HepG2 (cell line): ENCODE results near the gene POLR3E. TPM values are rescaled to one million over a fixed set of nuclear protein-coding genes. Genes with fewer than 3 reads are reported as not detected.
A peak's percentile ranks its signal among the peaks of the same experiment; 100 is the strongest.

Experiments used
- ATF7-NPFF ChIP-seq: sonication (generic); formaldehyde crosslinking; IDR thresholded peaks from 2 replicates; pipeline ENCODE4 v1.8.1; 2023; ENCODE audit warnings: mild to moderate bottlenecking, low read depth, missing genetic modification reagents, moderate library complexity
- CREB3 ChIP-seq: sonication (generic); formaldehyde crosslinking; IDR thresholded peaks from 2 replicates; pipeline ENCODE4 v1.5.0; 2020; ENCODE audit warnings: missing genetic modification reagents
- EP300 ChIP-seq, 3 experiments: sonication (generic) in 1 of 3; formaldehyde crosslinking in 1 of 3; IDR thresholded peaks; 2 replicates each; pipeline versions ENCODE4 v1.5.1 to v1.6.1; 2011 to 2020; ENCODE audit warnings: low read depth in 2 of 3, low read length in 2 of 3, borderline replicate concordance in 1 of 3, improper control_type of control experiment in 1 of 3, mild to moderate bottlenecking in 1 of 3, missing genetic modification reagents in 1 of 3, moderate library complexity in 1 of 3
- FOXA3 ChIP-seq: IDR thresholded peaks from 2 replicates; pipeline ENCODE4 v1.6.1; 2016; ENCODE audit warnings: missing genetic modification reagents, missing compliant biosample characterization
- FOXP4 ChIP-seq: sonication (generic); formaldehyde crosslinking; IDR thresholded peaks from 2 replicates; pipeline ENCODE4 v1.4.0; 2020; ENCODE audit warnings: missing genetic modification reagents
- HNF1B ChIP-seq: sonication (generic); formaldehyde crosslinking; IDR thresholded peaks from 2 replicates; pipeline ENCODE4 v1.5.1; 2020; ENCODE audit warnings: mild to moderate bottlenecking, moderate library complexity, missing genetic modification reagents
- HOXA5 ChIP-seq: sonication (generic); formaldehyde crosslinking; IDR thresholded peaks from 2 replicates; pipeline ENCODE4 v1.4.0; 2020; ENCODE audit warnings: missing genetic modification reagents
- ISX ChIP-seq: sonication (generic); formaldehyde crosslinking; conservative IDR thresholded peaks from 2 replicates; pipeline ENCODE4 v1.5.0; 2020; ENCODE audit warnings: missing genetic modification reagents
- KDM1A ChIP-seq: IDR thresholded peaks from 2 replicates; pipeline ENCODE4 v1.6.1; 2016; ENCODE audit warnings: missing compliant biosample characterization
- MIER3 ChIP-seq: IDR thresholded peaks from 2 replicates; pipeline ENCODE4 v1.6.1; 2016; ENCODE audit warnings: missing compliant biosample characterization, borderline replicate concordance
- NFE2 ChIP-seq: sonication (generic); formaldehyde crosslinking; IDR thresholded peaks from 2 replicates; pipeline ENCODE4 v1.4.0; 2020; ENCODE audit warnings: missing genetic modification reagents
- PAXIP1 ChIP-seq: sonication (generic); formaldehyde crosslinking; conservative IDR thresholded peaks from 2 replicates; pipeline ENCODE4 v1.4.0; 2020; ENCODE audit warnings: mild to moderate bottlenecking, missing genetic modification reagents, moderate library complexity
- TGIF2 ChIP-seq: IDR thresholded peaks from 2 replicates; pipeline ENCODE4 v1.6.1; 2016; ENCODE audit warnings: control low read depth, missing compliant biosample characterization
- TRAFD1 ChIP-seq: sonication (generic); formaldehyde crosslinking; IDR thresholded peaks from 2 replicates; pipeline ENCODE4 v1.5.1; 2020; ENCODE audit warnings: missing genetic modification reagents, mild to moderate bottlenecking, borderline replicate concordance
- ZNF251 ChIP-seq: sonication (generic); formaldehyde crosslinking; IDR thresholded peaks from 2 replicates; pipeline ENCODE4 v1.9.0; 2021; ENCODE audit warnings: mild to moderate bottlenecking, missing genetic modification reagents
- ZNF564 ChIP-seq: sonication (generic); formaldehyde crosslinking; IDR thresholded peaks from 2 replicates; pipeline ENCODE4 v1.8.1; 2023; ENCODE audit warnings: mild to moderate bottlenecking, missing genetic modification reagents
- ZNF589 ChIP-seq: sonication (generic); formaldehyde crosslinking; conservative IDR thresholded peaks from 2 replicates; pipeline ENCODE4 v1.8.0; 2022; ENCODE audit warnings: mild to moderate bottlenecking, moderate library complexity, missing genetic modification reagents
- ZNF724P ChIP-seq: sonication (generic); formaldehyde crosslinking; IDR thresholded peaks from 2 replicates; pipeline ENCODE4 v1.8.0; 2022; ENCODE audit warnings: missing genetic modification reagents, borderline replicate concordance
- polyA plus RNA-seq, 8 experiments: library from polyadenylated mRNA; depleted of rRNA in 3 of 8; stranded (reverse) in 7 of 8; unstranded in 1 of 8; fragments of >200 nt; fragmentation: Illumina TruSeq in 4 of 8; extraction: Trizol in 4 of 8; gene quantifications; 2 replicates each; pipeline versions ENCODE4 v1.2.1 to v1.2.3, GENCODE V29; 2011 to 2016; ENCODE audit warnings: low read depth in 4 of 8, missing spikeins in 1 of 8, mixed read lengths in 1 of 8; ENCODE audit not compliant: insufficient read depth in 1 of 8
- total RNA-seq, 5 experiments: library from RNA; depleted of rRNA; stranded (reverse); fragments of >200 nt; fragmentation: Illumina TruSeq; extraction: Trizol; gene quantifications; 2 replicates each; pipeline ENCODE4 v1.2.3, GENCODE V29; 2016; ENCODE audit warnings: low read depth in 1 of 5

Gene POLR3E
- total and polyA plus RNA-seq, 2 of the 13 experiments (the other 11 are each of a cell fraction or from before 2014, with no cell fraction given): 135 to 262 TPM

GRCh38 chr16:22369221-22369811 lies 72.1 kb downstream of the POLR3E start (continued):
- peak; percentile 79 for TF ChIP-seq PAXIP1 (CRISPR knock-in tag)
- TF ChIP-seq ISX (CRISPR knock-in tag): no peak
- no peak for TF ChIP-seq TRAFD1 (CRISPR knock-in tag)
- TF ChIP-seq TGIF2: no peak
- TF ChIP-seq HOXA5: no peak
- no peak for TF ChIP-seq ZNF724P (CRISPR knock-in tag)
- TF ChIP-seq MIER3 (CRISPR knock-in tag): no peak
- TF ChIP-seq NFE2 (CRISPR knock-in tag): no peak
- no peak for TF ChIP-seq ZNF564 (CRISPR knock-in tag)
- TF ChIP-seq FOXP4 (CRISPR knock-in tag): 0 out of 2 replicates have a peak, but pooled peaks have one; percentile 37
- TF ChIP-seq EP300 (IDR thresholded peaks at IDR 0.05; ENCODE audit: low read depth in 2 of 2, low read length in 2 of 2): peak in 1 of 2 experiments; percentile 63; a peak in 1 of 4 replicates
- TF ChIP-seq EP300 (CRISPR knock-in tag; IDR thresholded peaks at IDR 0.05; ENCODE audit: borderline replicate concordance): no peak
- peak; percentile 61 for TF ChIP-seq FOXA3
- no peak for TF ChIP-seq CREB3
- TF ChIP-seq HNF1B (CRISPR knock-in tag): no peak
- no peak for TF ChIP-seq ZNF251
- no peak for TF ChIP-seq ZNF589 (CRISPR knock-in tag)
- no peak for TF ChIP-seq ATF7-NPFF
- no peak for TF ChIP-seq KDM1A (CRISPR knock-in tag)
